Trophoblast cell (in vitro differentiated cells and primary cell): ENCODE results near the gene TMEM154.

ENCODE experiments used
- DNase-seq, 2 donors: peaks; one replicate each; pipeline ENCODE4 v3.0.0-alpha.2; 2016
- H2AFZ ChIP-seq: 2 replicates; pipeline ENCODE4 v1.6.1; 2013; ENCODE audit warnings: low read length, moderate library complexity, mild to moderate bottlenecking; ENCODE audit not compliant: insufficient read depth, poor library complexity
- H2AK5ac ChIP-seq: 2 replicates; pipeline ENCODE4 v1.6.1; 2013; ENCODE audit warnings: mild to moderate bottlenecking, low read length
- H2BK120ac ChIP-seq: 2 replicates; pipeline ENCODE4 v1.6.1; 2013; ENCODE audit warnings: low read length, mild to moderate bottlenecking, moderate library complexity; ENCODE audit not compliant: insufficient read depth, poor library complexity
- H2BK12ac ChIP-seq: 2 replicates; pipeline ENCODE4 v1.6.1; 2013; ENCODE audit warnings: mild to moderate bottlenecking, low read length, moderate library complexity
- H2BK5ac ChIP-seq: 2 replicates; pipeline ENCODE4 v1.6.1; 2013; ENCODE audit warnings: low read length, low read depth, moderate library complexity, mild to moderate bottlenecking; ENCODE audit not compliant: poor library complexity
- H3K14ac ChIP-seq: 2 replicates; pipeline ENCODE4 v1.6.1; 2013; ENCODE audit warnings: mild to moderate bottlenecking, low read length
- H3K18ac ChIP-seq: 2 replicates; pipeline ENCODE4 v1.6.1; 2013; ENCODE audit warnings: mild to moderate bottlenecking, low read length
- H3K23ac ChIP-seq: 2 replicates; pipeline ENCODE4 v1.6.1; 2013; ENCODE audit warnings: low read length
- H3K27ac ChIP-seq: 2 replicates; pipeline ENCODE4 v1.5.1; 2013; ENCODE audit warnings: low read depth, mild to moderate bottlenecking, inconsistent platforms, low read length, moderate library complexity
- H3K27me3 ChIP-seq: 2 replicates; pipeline ENCODE4 v1.6.1; 2013; ENCODE audit warnings: inconsistent platforms, mild to moderate bottlenecking, low read length, moderate library complexity; ENCODE audit not compliant: insufficient read depth
- H3K36me3 ChIP-seq, 2 experiments: 1 replicate in 1 of 2; 2 replicates in 1 of 2; pipeline ENCODE4 v1.6.1; 2013; ENCODE audit warnings: low read length in 2 of 2, mild to moderate bottlenecking in 2 of 2, moderate library complexity in 1 of 2; ENCODE audit not compliant: insufficient read depth in 2 of 2, control insufficient read depth in 1 of 2
- H3K4ac ChIP-seq: 2 replicates; pipeline ENCODE4 v1.6.1; 2013; ENCODE audit warnings: low read depth, mild to moderate bottlenecking, low read length, moderate library complexity
- H3K4me1 ChIP-seq, 2 experiments: 1 replicate in 1 of 2; 2 replicates in 1 of 2; pipeline ENCODE4 v1.6.1; 2013; ENCODE audit warnings: low read length in 2 of 2, mild to moderate bottlenecking in 2 of 2, moderate library complexity in 1 of 2; ENCODE audit not compliant: insufficient read depth in 2 of 2, control insufficient read depth in 1 of 2
- H3K4me2 ChIP-seq: 2 replicates; pipeline ENCODE4 v1.6.1; 2013; ENCODE audit warnings: inconsistent platforms, mild to moderate bottlenecking, low read length, moderate library complexity
- H3K4me3 ChIP-seq: 2 replicates; pipeline ENCODE4 v1.5.1; 2013; ENCODE audit warnings: mild to moderate bottlenecking, low read depth, low read length, inconsistent platforms
- H3K79me1 ChIP-seq: one replicate; pipeline ENCODE4 v1.6.1; 2013; ENCODE audit warnings: low read length
- H3K79me2 ChIP-seq: 2 replicates; pipeline ENCODE4 v1.6.1; 2013; ENCODE audit warnings: low read length, mild to moderate bottlenecking; ENCODE audit not compliant: control insufficient read depth, insufficient read depth, poor library complexity
- H3K9ac ChIP-seq: 2 replicates; pipeline ENCODE4 v1.6.1; 2013; ENCODE audit warnings: mild to moderate bottlenecking, low read length
- H3K9me3 ChIP-seq: 2 replicates; pipeline ENCODE4 v1.6.1; 2013; ENCODE audit warnings: low read depth, mild to moderate bottlenecking, control low read depth, inconsistent platforms, low read length; ENCODE audit not compliant: insufficient read depth
- H4K12ac ChIP-seq: 2 replicates; pipeline ENCODE4 v1.6.1; 2013; ENCODE audit warnings: low read depth, mild to moderate bottlenecking, low read length, moderate library complexity
- H4K8ac ChIP-seq: 2 replicates; pipeline ENCODE4 v1.6.1; 2013; ENCODE audit warnings: low read depth, mild to moderate bottlenecking, low read length, moderate library complexity
- H4K91ac ChIP-seq: one replicate; pipeline ENCODE4 v1.6.1; 2013; ENCODE audit warnings: low read depth, mild to moderate bottlenecking, low read length, moderate library complexity
- WGBS: extraction: QIAGEN DNeasy Blood & Tissue Kit; methylation state at CpG from one replicate; pipeline ENCODE4 v1.1.7; 2013; ENCODE audit warnings: missing lambda C conversion rate; ENCODE audit not compliant: insufficient read length, insufficient coverage; ENCODE audit errors: extremely low coverage; 5-methylcytosine and 5-hydroxymethylcytosine counted together

The TMEM154 gene

GRCh38 chr4:152610131-152610530 lies 69.7 kb downstream of the TMEM154 start:
- H2BK120ac ChIP-seq, result no peak overlapping the region
- no peak overlapping the region for H3K4me3 ChIP-seq

GRCh38 chr4:152609481-152609880 lies 70.3 kb downstream of the TMEM154 start:
- Histone ChIP-seq H3K23ac (no peak overlapping the region), H3K27ac (no peak overlapping the region), H3K4me2 (no peak overlapping the region), H4K8ac (no peak overlapping the region), H2BK12ac (no peak overlapping the region), H3K9me3 (no peaks in the 10 kb centered on the region), H3K79me2 (no peaks in the 10 kb centered on the region), H3K36me3 (no peaks in the 10 kb centered on the region), H3K27me3 (no peaks in the 10 kb centered on the region), H2AK5ac (no peak overlapping the region), H2BK120ac (no peak overlapping the region), H4K91ac (no peak overlapping the region), H3K14ac (no peak overlapping the region), H3K4ac (no peak overlapping the region), H4K12ac (no peak overlapping the region), H2AFZ (no peak overlapping the region), H3K4me3 (no peak overlapping the region), H3K4me1 (peaks cover 0 to 7% of the 10 kb centered on the region in 2 experiments), H3K9ac (no peak overlapping the region), H2BK5ac (no peak overlapping the region), H3K18ac (no peak overlapping the region), H3K79me1 (no peaks in the 10 kb centered on the region)
- WGBS, result no CpG with 5 or more reads among the region's 4 CpGs
- DNase-seq, result no peak

More at GRCh38 chr4:152610131-152610530, 69.7 kb downstream of the TMEM154 start:
- Histone ChIP-seq H3K79me2 (no peaks in the 10 kb centered on the region), H3K9ac (no peak overlapping the region), H3K4me1 (peaks cover 0 to 1% of the 10 kb centered on the region in 2 experiments), H4K12ac (no peak overlapping the region), H3K23ac (no peak overlapping the region), H2BK5ac (no peak overlapping the region), H3K4me2 (no peak overlapping the region), H3K9me3 (no peaks in the 10 kb centered on the region), H4K8ac (no peak overlapping the region), H3K36me3 (no peaks in the 10 kb centered on the region), H2AK5ac (no peak overlapping the region), H4K91ac (no peak overlapping the region), H2AFZ (no peak overlapping the region), H3K14ac (no peak overlapping the region), H3K79me1 (no peaks in the 10 kb centered on the region), H3K18ac (no peak overlapping the region), H3K27ac (no peak overlapping the region), H3K27me3 (no peaks in the 10 kb centered on the region), H2BK12ac (no peak overlapping the region), H3K4ac (no peak overlapping the region)
- DNase-seq, result no peak

- H3K9ac ChIP-seq, result no peak overlapping the region
- no peak overlapping the region for H2BK120ac ChIP-seq
- H3K27ac ChIP-seq, result no peak overlapping the region
- no peak overlapping the region for H4K12ac ChIP-seq
- WGBS, result no CpG with 5 or more reads among the region's 7 CpGs
- no peak overlapping the region for H4K91ac ChIP-seq
- peaks cover 0 to 7% of the 10 kb centered on the region in 2 experiments for H3K4me1 ChIP-seq
- no peaks in the 10 kb centered on the region for H3K79me1 ChIP-seq
- no peak overlapping the region for H4K8ac ChIP-seq
- no peak for DNase-seq
- no peaks in the 10 kb centered on the region for H3K79me2 ChIP-seq
- no peak overlapping the region for H2AFZ ChIP-seq
- H3K4me2 ChIP-seq, result no peak overlapping the region
- no peak overlapping the region for H2BK12ac ChIP-seq
- H3K9me3 ChIP-seq, result no peaks in the 10 kb centered on the region
- no peaks in the 10 kb centered on the region for H3K27me3 ChIP-seq
- no peak overlapping the region for H2AK5ac ChIP-seq
- no peak overlapping the region for H2BK5ac ChIP-seq
- H3K23ac ChIP-seq, result no peak overlapping the region
- H3K14ac ChIP-seq, result no peak overlapping the region
- no peak overlapping the region for H3K4ac ChIP-seq
- H3K36me3 ChIP-seq, result no peaks in the 10 kb centered on the region
- no peak overlapping the region for H3K4me3 ChIP-seq
- H3K18ac ChIP-seq, result no peak overlapping the region
Measured at GRCh38 chr4:152607178-152607577, 72.6 kb downstream of the TMEM154 start.

GRCh38 chr4:152606753-152607152 lies 73.0 kb downstream of the TMEM154 start:
- Histone ChIP-seq H3K79me1 (no peaks in the 10 kb centered on the region), H3K4me1 (peaks cover 0 to 7% of the 10 kb centered on the region in 2 experiments), H3K36me3 (no peaks in the 10 kb centered on the region), H3K9ac (no peak overlapping the region), H3K79me2 (no peaks in the 10 kb centered on the region), H3K9me3 (no peaks in the 10 kb centered on the region), H2BK120ac (no peak overlapping the region), H4K8ac (no peak overlapping the region), H4K91ac (no peak overlapping the region), H3K4me3 (no peak overlapping the region), H2AFZ (no peak overlapping the region), H3K14ac (no peak overlapping the region), H3K27ac (no peak overlapping the region), H4K12ac (no peak overlapping the region), H3K4me2 (no peak overlapping the region), H3K18ac (no peak overlapping the region), H3K23ac (no peak overlapping the region), H2AK5ac (no peak overlapping the region), H2BK5ac (no peak overlapping the region), H2BK12ac (no peak overlapping the region), H3K4ac (no peak overlapping the region), H3K27me3 (no peaks in the 10 kb centered on the region)
- no CpG with 5 or more reads among the region's 8 CpGs for WGBS
- DNase-seq, result no peak
